Activated CD8-positive, alpha-beta T cell treated with anti-CD3 and anti-CD28 coated beads for 36 hours (primary cell): ENCODE results near the gene CCDC47. TPM values are rescaled to one million over a fixed set of nuclear protein-coding genes. Genes with fewer than 3 reads are reported as not detected.
A peak's percentile ranks its signal among the peaks of the same experiment; 100 is the strongest.

Experiments used
- ATAC-seq: fragments of 200-7000 bp; cut with Tn5 transposase; one replicate; pipeline ENCODE4 v1.10.0; 2021; ENCODE audit warnings: mild to moderate bottlenecking, moderate library complexity
- CTCF ChIA-PET: fragments of 350-600 bp; sonication (Branson Sonifier 250); formaldehyde crosslinking; loops from one replicate; lab custom pipeline; 2021; ENCODE audit warnings: antibody characterized with exemption; lab: Charles Lee
- POLR2A ChIA-PET: fragments of 350-600 bp; sonication (Branson Sonifier 250); formaldehyde crosslinking; loops from one replicate; lab custom pipeline; 2021; ENCODE audit warnings: antibody characterized with exemption; lab: Charles Lee
- DNase-seq: peaks from one replicate; pipeline ENCODE4 v3.0.0-alpha.2; 2020
- H3K27ac Mint-ChIP-seq: one replicate; pipeline ENCODE4 v1.8.0; 2021; ENCODE audit warnings: mild to moderate bottlenecking, mixed read lengths
- H3K27me3 Mint-ChIP-seq: one replicate; pipeline ENCODE4 v1.8.0; 2021; ENCODE audit warnings: mixed read lengths
- H3K36me3 Mint-ChIP-seq: one replicate; pipeline ENCODE4 v1.8.0; 2021; ENCODE audit warnings: low read depth, mixed read lengths
- H3K4me1 Mint-ChIP-seq: one replicate; pipeline ENCODE4 v1.8.0; 2021; ENCODE audit warnings: low read depth, mixed read lengths
- H3K4me3 Mint-ChIP-seq: one replicate; pipeline ENCODE4 v1.8.0; 2021; ENCODE audit warnings: mild to moderate bottlenecking, moderate library complexity, mixed read lengths
- H3K9me3 Mint-ChIP-seq: one replicate; pipeline ENCODE4 v1.8.0; 2021; ENCODE audit warnings: mixed read lengths
- CTCF ChIP-seq: fragments of 200-600 bp; IDR thresholded peaks from one replicate; pipeline ENCODE4 v1.8.0; 2022; ENCODE audit warnings: antibody characterized with exemption, mild to moderate bottlenecking
- intact Hi-C: fragments of 100-400 bp; cut with micrococcal nuclease; formaldehyde crosslinking; loops from one replicate; pipeline ENCODE4 v1.10.0; 2022
- total RNA-seq, 2 experiments: library from RNA; stranded (reverse); gene quantifications; one replicate each; pipeline ENCODE4 v1.2.3, GENCODE V29; 2021

The CCDC47 gene
- total RNA-seq, 2 experiments from 2014 or later = 63.0 to 64.4 TPM

DNA sequence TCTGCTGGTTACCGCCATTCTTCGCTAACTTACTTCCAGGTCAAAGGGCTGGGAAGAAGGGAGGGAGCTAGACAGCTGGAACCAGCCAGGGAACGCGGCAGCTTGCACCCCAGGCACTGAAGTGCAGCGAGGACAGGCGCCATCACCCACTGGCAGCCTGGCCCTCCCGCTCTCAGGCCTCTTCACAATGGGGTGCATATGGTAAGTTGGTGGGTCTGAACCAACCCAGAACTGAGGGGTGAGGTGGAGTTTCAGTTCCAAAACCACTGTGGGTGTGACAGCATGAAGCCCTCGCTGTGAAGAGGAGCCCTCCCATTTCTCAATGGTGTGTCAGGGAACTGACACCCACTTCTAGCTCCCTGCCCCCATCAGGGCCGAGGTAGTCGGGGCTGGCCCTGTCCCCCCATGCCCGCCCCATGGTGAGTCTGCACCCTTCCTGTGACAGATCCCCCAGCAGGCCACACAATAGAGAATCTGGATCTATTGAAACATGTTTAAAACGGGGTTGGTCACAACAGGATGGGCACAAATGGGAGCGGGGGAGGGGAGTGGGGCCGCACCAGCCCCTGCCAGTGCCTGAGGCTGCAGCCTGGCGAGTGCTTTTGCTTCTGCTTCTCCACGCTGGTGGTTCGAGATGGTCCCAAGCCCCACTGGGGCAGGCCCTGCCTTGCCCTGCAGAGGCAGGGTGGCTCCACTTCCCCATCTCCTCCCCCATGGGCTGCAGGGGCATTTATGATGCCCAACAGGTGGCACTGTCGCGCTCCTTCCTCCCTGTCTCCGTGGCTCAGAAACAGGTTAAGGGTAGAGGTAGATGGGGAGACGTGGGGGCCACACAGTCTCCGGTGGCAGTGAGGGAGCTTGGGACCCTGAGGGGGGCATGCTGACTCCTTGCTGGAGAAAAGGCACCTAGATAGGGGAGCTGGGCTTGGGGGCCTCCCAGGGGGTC, 75.8 kb downstream of the CCDC47 start:
- ChIA-PET CTCF (interaction anchor here (0.6 to 3.6 kb wide), 23 partner anchors 8 to 291 kb away, joined by 3 to 28 read pairs (median 4); partner anchors contain the start of genes CCDC47, DCAF7 and DDX42), POLR2A (interaction anchor here (0.6 to 11.3 kb wide), 24 partner anchors 9 to 698 kb away, joined by 3 to 96 read pairs (median 6); partner anchors contain the start of genes CCDC47, DDX42 and MAP3K3)
- peak; percentile 55 for ATAC-seq
- Mint-ChIP-seq H3K4me3 (peak overlapping the region; percentile 83), H3K4me1 (peaks cover 53% of the 10 kb centered on the region), H3K9me3 (no peaks in the 10 kb centered on the region), H3K36me3 (peaks cover 43% of the 10 kb centered on the region), H3K27ac (peak overlapping the region; percentile 94), H3K27me3 (no peaks in the 10 kb centered on the region)
- intact Hi-C loops = loop anchor here (5.0 kb wide), 2 partner anchors 75 to 135 kb away; partner anchors contain the start of gene MAP3K3
- peak; percentile 91 for DNase-seq
- TF ChIP-seq CTCF = peak; percentile 75

GRCh38 chr17:63696381-63696961, 76.9 kb downstream of the CCDC47 start:
- peaks cover 47% of the 10 kb centered on the region for H3K4me1 Mint-ChIP-seq
- DNase-seq (peak; percentile 64), ATAC-seq (peak; percentile 2)
- peak; percentile 47 for TF ChIP-seq CTCF
- H3K27ac Mint-ChIP-seq = peak overlapping the region; percentile 94
- H3K27me3 Mint-ChIP-seq = no peaks in the 10 kb centered on the region
- ChIA-PET POLR2A (interaction anchor here (0.9 to 11.3 kb wide), 11 partner anchors 8 to 78 kb away, joined by 4 to 96 read pairs (median 14); partner anchors contain the start of genes CCDC47, DDX42 and MAP3K3), CTCF (interaction anchor here (0.9 to 3.6 kb wide), 8 partner anchors 9 to 153 kb away, joined by 3 to 28 read pairs (median 4); partner anchors contain the start of gene DCAF7)
- intact Hi-C loops = loop anchor here (5.0 kb wide), 2 partner anchors 74 to 136 kb away; partner anchors contain the start of gene MAP3K3
- no peaks in the 10 kb centered on the region for H3K9me3 Mint-ChIP-seq
- H3K36me3 Mint-ChIP-seq = peaks cover 35% of the 10 kb centered on the region
- H3K4me3 Mint-ChIP-seq = peak overlapping the region; percentile 83

DNA sequence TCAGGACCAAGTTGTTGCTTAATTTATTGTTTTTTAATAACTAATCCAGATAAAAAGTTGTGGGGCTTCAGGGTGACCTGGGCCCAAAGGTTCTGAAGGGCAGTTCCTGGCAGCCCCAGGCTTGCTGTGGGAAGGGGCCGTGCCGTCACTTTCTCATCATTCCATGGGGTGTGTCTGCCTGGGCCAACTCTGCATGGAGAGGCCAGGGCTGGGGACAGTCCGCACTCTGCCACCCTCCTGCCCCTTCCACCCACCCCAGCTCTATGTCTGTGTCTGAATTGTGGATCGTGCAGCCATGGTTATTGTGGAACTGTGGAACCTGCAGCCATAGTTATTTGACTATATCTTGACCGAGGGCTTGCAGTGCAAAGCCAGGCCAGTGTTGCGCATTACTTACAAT, 77.5 kb downstream of the CCDC47 start:
- Mint-ChIP-seq H3K36me3 (peaks cover 34% of the 10 kb centered on the region), H3K9me3 (no peaks in the 10 kb centered on the region), H3K4me3 (peak overlapping the region; percentile 83), H3K27me3 (no peaks in the 10 kb centered on the region), H3K4me1 (peaks cover 46% of the 10 kb centered on the region), H3K27ac (peak overlapping the region; percentile 94)
- TF ChIP-seq CTCF = no peak
- POLR2A ChIA-PET = interaction anchor here (0.7 to 11.3 kb wide), 8 partner anchors 10 to 78 kb away, joined by 3 to 96 read pairs (median 24); partner anchors contain the start of genes CCDC47, DDX42 and MAP3K3
- no peak for DNase-seq
- intact Hi-C loops = loop anchor here (5.0 kb wide), 2 partner anchors 74 to 136 kb away; partner anchors contain the start of gene MAP3K3
- CTCF ChIA-PET = interaction anchor here (1.3 to 3.6 kb wide), 7 partner anchors 10 to 84 kb away, joined by 3 to 28 read pairs (median 5); no protein-coding TSS in a partner anchor
- no peak for ATAC-seq

Other genes starting within 250 kb of the CCDC47 start
- 100 to 1,000 TPM; 104 to 105 TPM for gene DCAF7, start 223.1 kb downstream of the CCDC47 start, total RNA-seq
- 10 to 100 TPM; 27.0 to 30.4 TPM for gene TACO1, start 172.7 kb downstream of the CCDC47 start, total RNA-seq
- 10 to 100 TPM; 20.6 to 22.5 TPM for gene MAP3K3, start 151.2 kb downstream of the CCDC47 start, total RNA-seq
- gene LIMD2, start 73.5 kb downstream of the CCDC47 start, total RNA-seq = 100 to 1,000 TPM; 143 to 145 TPM
- 10 to 100 TPM; 44.8 to 48.8 TPM for gene STRADA, start 31.8 kb downstream of the CCDC47 start, total RNA-seq
- 10 to 100 TPM; 91.9 to 96.0 TPM for gene DDX42, start 573 bp upstream of the CCDC47 start, total RNA-seq
- 100 to 1,000 TPM; 155 to 157 TPM for gene PSMC5, start 53.8 kb upstream of the CCDC47 start, total RNA-seq
- 10 to 100 TPM; 58.3 to 60.9 TPM for gene FTSJ3, start 54.1 kb upstream of the CCDC47 start, total RNA-seq
- gene SMARCD2, start 69.1 kb upstream of the CCDC47 start, total RNA-seq = 100 to 1,000 TPM in 1 of 2 experiments, 10 to 100 TPM in 1; 99.4 to 103 TPM
- not detected for gene CSH2, start 100.1 kb upstream of the CCDC47 start, total RNA-seq
- not detected for gene GH2, start 108.3 kb upstream of the CCDC47 start, total RNA-seq
- gene CSH1, start 123.0 kb upstream of the CCDC47 start, total RNA-seq = not detected
- gene CSHL1, start 137.7 kb upstream of the CCDC47 start, total RNA-seq = not detected
- gene GH1, start 145.2 kb upstream of the CCDC47 start, total RNA-seq = not detected
- 10 to 100 TPM; 28.4 to 31.6 TPM for gene CD79B, start 158.7 kb upstream of the CCDC47 start, total RNA-seq
- gene SCN4A, start 199.3 kb upstream of the CCDC47 start, total RNA-seq = under 1 TPM; 0.20 to 0.23 TPM
- gene PRR29, start 224.8 kb upstream of the CCDC47 start, total RNA-seq = 1 to 10 TPM in 1 of 2 experiments, under 1 TPM in 1; 0.74 to 2.5 TPM
- gene ICAM2, start 247.0 kb upstream of the CCDC47 start, total RNA-seq = 10 to 100 TPM; 53.3 to 53.7 TPM